HG03175 (cell line): ENCODE measurements around the gene TMEM52B.

Experiments
- ATAC-seq: cut with Tn5 transposase; IDR thresholded peaks from one replicate; pipeline ENCODE4 v1.9.1; 2021; ENCODE audit warnings: mild to moderate bottlenecking, moderate library complexity; ENCODE audit not compliant: unreplicated experiment

The TMEM52B gene

DNA sequence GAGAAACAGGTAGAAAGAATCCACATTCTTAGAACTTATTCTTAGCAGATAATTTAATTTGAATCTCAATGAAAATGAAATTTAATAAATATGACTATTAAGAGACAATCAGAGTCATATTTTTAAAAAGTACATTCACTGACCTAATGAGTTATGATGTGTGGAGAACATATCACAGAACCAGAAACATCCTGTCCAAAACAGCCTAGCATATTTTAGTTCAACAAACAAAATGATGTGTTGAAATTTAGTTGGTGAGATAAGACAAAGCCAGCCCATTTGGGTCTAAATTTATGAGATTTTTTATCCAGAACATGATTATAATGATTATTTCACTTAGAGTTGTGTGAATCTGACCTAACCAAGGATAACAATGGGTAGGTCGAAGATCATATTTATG, 59.7 kb downstream of the TMEM52B start:
- ATAC-seq: no peak

GRCh38 chr12:10241290-10241689, 62.5 kb downstream of the TMEM52B start:
- ATAC-seq: no peak
